PC-9 (cell line): Measurements from ENCODE around the gene RPL10A.

ENCODE experiments used
- CTCF ChIP-seq: fragments of 200-600 bp; sonication (generic); conservative IDR thresholded peaks from 2 replicates; pipeline ENCODE4 v1.6.1; 2017; ENCODE audit warnings: mixed run types, antibody characterized with exemption, mild to moderate bottlenecking, moderate library complexity
- EZH2 ChIP-seq: fragments of 200-600 bp; sonication (generic); IDR thresholded peaks from 2 replicates; pipeline ENCODE4 v1.8.0; 2017; ENCODE audit warnings: antibody characterized with exemption, low read depth

DNA sequence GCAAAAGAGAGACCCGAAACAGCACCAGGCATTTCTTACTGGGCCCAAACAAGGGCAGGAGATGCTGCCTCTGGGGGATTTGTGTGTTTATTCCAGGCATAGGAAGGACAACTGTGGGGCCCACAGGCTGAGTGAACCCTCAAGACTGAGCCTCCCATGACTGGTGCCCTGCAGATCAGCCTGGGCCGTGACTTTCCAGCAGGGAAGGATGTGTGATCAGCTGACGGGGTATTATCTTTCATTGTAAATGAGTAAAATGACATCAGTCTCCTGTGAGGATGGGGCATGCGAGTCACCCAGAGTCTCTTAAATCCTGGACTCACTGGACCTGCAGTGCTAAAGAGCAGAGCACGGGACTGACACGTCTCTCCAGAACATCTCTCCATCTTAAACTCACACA is 32.6 kb downstream of the RPL10A start:
- TF ChIP-seq CTCF, result no peak
- TF ChIP-seq EZH2, result no peak
